Fibroblast of skin of right biceps (primary cell): Measurements from ENCODE around the gene EIPR1.

Experiments used
- DNase-seq: peaks from one replicate; pipeline ENCODE4 v3.0.0-alpha.2; 2013

EIPR1 gene

DNA sequence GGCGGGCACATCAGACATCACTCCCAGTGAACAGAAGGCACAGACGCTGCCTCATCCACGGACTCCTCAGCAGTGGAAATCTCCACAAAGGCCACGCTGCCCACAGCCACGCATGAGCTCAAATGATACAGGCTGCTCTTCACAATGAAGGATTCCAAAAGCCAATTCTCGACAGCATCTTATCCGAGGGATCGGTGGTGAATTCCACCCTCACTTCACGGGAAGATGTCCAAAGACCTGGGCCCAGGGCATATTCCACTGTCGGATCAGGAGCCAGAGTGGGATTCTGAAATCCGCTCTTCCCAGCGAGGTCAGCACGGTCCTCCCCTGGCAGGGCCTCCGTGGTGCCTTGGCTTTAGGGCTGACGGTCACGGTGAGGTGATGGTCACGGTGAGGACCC is 55.8 kb downstream of the EIPR1 start:
- no peak for DNase-seq

GRCh38 chr2:3320910-3321605 is 56.6 kb downstream of the EIPR1 start:
- DNase-seq: no peak

GRCh38 chr2:3319745-3320566 is 57.7 kb downstream of the EIPR1 start:
- no peak for DNase-seq

GRCh38 chr2:3319134-3319533 is 58.5 kb downstream of the EIPR1 start:
- DNase-seq: no peak

DNA sequence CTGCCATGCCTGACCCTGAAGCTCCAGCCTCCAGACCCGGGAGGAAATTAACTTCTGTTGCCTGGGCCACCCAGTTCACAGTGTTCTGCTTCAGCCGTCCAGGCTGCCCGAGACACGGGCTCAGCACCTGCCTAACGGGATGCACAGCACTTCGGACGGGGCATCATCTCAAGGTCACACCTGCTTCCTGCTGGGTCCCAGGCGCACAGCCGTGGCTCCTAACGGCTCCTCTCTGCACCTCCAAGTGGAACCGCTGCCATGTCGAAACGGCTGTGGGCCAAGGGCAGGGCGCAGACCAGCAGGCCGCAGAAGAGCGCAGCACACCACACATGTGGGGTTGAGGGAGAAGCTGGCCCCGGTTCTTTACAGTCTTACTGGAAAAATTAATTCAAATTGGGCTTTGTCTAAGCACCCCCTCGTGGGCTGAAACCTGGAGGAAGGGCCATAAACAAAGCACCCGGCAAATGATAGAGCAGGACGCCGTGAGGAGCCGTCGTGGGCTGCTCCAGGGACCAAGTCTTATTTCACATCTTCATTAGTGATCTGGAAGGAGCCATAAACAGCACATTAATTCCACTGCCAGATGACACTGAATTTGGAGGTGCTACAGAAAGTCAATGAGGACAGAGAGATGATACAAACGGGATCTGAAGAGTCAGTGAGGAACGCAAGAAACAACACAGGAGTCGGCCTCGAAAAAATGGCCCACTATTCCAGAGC is 59.6 kb downstream of the EIPR1 start:
- no peak for DNase-seq

DNA sequence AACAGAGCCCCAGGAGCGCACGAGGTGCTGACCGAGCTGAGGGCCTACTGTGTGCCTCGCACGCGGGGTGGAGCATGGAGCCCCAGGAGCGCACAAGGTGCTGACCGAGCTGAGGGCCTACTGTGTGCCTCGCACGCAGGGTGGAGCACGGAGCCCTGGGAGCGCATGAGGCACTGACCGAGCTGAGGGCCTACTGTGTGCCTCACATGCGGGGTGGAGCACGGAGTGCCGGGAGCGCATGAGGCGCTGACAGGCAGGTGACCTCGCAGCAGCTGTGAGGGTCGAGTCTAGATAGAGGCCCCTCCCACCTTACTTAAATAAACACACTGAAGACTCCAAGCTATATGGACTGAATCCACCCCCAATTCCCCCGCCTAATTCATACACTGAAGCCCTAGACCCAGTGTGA is 60.3 kb downstream of the EIPR1 start:
- no peak for DNase-seq

DNA sequence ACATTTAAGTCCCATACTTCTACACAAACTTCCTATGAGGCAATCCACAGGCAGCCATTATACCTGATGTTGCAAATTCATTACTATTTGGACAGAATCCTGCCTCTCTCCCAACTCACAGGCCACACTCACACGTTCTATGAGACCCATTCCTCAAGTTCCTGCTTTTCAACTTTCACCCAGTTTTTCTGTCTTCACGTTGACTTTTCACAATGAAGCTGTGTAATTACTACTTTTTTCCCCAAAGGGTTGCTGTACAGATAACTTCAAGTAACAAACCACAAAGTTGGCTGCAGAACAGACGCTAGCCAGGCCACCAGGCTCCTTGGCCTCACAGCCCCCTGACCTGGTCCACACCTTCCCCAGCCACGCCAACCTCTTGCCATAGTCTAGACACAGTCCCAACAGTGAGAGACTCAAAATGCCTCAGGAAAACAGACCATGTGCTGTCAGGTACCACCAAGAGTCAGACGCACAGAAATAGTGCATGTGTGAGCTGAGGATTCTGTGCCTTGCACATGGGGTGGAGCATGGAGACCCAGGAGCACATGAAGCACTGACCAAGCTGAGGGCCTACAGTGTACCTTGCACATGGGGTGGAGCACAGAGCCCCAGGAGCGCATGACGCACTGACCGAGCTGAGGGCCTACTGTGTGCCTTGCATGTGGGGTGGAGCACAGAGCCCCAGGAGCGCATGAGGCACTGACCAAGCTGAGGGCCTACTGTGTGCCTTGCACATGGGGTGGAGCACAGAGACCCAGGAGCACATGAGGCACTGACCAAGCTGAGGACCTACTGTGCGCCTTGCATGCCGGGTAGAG is 61.0 kb downstream of the EIPR1 start:
- no peak for DNase-seq

- no peak for DNase-seq
Measured at GRCh38 chr2:3314626-3315025, 63.0 kb downstream of the EIPR1 start.

DNA sequence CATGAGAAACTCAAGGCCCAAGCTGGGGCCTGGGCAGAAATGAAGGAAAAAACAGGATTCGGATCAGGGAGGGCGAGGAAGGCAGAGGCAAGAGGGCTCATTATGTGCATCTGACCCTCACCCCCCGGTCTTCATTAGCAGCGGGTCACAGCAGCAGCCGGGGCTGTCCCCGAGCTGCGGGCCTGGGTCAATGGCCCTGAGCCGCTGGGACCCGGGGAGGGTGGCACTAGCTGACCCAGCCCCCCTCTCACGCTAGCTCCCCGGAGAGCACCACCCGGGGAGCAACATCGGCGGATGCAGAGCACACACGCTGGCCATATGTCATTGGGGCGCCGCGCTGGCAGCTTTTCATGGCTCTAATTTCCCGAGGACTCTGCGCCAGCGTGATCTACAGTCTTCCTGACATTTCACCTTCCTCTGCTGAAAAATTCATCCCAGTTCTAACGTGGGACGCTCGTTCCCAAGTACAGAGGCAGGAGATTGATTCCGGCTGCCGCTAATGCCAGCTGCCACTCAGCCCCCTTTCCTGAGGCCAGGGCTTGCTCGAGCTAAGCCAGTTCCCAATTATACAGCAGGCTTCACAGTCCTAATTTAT is 63.7 kb downstream of the EIPR1 start:
- no peak for DNase-seq

DNA sequence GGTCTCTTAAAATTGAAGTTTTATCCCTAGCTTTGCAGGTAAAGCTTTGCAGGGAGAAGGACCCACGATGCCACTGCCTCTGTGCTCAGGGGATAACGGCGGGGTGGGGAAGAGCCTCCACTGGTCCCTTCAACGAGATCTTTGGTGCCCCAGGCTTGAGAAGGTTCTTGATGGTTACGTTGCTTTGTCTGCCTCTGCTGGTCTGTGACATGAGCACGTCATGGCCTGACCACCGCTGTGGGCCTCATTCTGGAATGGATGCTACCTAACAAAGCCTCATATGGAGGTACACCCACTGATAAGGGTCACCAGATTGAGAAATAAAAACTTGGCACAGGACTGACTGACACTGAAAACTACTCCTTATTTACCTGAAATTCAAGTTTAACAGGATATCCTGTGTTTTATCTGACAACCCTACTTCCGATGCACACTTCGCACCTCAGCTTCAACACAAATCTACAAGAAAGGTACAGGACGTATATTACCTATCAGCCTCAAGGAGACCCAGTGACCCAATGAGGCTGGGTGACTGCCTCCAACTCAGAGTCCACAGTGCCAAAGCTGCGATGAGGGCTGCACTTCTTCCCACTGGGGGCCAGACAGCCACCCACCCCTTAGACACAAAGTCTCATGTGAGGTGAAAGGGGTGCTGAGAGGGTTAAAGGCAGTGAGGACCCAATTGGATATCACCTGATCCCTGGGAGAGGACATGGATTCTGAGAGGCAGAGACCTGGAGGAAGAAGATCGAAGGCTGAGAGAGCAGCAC is 64.9 kb downstream of the EIPR1 start:
- no peak for DNase-seq

DNA sequence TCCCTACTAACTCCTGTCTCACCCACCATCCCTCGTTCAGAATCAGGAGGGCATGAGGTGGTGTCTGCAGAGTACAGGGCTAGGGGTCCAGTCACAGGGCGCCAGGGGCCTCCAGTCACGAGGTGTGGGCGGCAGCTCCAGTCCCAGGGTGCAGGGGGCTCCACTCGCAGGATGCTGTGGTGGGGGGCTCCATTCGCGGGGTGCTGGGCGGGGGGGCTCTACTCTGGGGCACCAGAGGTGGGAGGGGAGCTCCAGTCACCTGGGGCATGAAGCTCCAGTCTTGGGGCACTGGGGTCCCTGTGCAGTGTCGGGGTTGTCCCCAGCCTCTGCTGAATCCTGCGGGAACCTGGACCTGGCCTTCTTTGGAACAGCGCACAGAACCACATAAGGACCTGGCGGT is 66.0 kb downstream of the EIPR1 start:
- DNase-seq: no peak

GRCh38 chr2:3309496-3310355 is 67.9 kb downstream of the EIPR1 start:
- DNase-seq: no peak

GRCh38 chr2:3307901-3308300 is 69.7 kb downstream of the EIPR1 start:
- DNase-seq: no peak

- DNase-seq: no peak
Measured at GRCh38 chr2:3307236-3307635, 70.4 kb downstream of the EIPR1 start.

DNA sequence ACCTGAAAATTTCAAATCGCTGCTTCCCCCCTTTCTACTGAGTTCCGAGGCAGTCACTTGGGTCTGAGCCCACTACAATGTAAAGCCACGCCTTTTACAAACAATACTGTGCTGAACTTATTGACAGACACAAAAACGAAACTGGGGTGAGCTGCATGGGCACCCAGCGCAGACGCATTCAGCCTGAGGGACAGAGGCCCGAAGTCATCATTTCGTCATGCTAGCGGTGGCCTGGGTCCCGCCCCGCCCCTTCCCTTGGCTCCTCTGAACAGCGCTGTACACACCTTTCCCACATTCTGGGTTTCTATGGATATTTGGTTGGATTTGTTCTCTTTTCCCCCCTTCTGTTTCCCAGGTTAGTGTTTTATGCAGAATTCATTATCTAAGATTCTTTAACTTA is 71.7 kb downstream of the EIPR1 start:
- DNase-seq: no peak

- DNase-seq: no peak
Measured at GRCh38 chr2:3305431-3305830, 72.2 kb downstream of the EIPR1 start.

DNA sequence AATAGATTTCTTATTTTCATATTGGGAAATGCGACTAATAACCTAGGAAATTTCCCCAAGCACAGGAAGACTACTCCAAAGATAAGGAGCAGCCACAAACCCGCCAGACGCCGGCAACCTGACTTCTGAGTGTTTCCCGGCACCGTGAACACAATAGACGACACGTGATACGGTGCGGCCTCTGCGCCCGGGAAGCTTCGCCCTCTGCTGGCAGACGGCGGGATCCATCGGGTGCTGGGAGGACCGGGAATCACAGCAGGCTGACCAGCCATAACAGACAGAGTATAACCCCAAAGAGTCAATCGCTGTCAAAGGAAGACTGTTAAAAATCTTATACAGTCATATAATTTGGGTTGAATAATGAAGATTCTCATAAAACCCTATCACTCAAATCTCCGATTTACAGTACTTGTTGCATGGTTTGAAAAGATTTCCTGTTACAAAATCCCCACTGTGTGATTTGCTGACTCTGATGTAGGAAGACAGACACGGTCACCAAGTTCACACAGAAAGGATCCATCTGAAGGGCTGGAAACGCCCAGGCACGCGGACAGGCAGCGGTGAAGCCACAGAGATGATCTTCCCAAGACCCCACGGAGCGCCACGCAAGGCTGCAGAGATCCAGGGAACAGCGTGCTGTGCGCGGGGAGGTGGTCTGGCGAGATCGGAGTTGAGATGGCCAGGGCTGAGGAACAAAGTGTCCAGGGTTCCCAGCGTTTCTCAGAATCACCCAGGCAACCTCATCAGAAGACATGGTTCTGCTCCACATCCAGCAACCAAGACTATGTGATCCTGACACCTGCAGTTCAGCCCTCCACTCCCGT is 73.8 kb downstream of the EIPR1 start:
- peak; percentile 75 for DNase-seq

GRCh38 chr2:3302751-3303582 is 74.7 kb downstream of the EIPR1 start:
- no peak for DNase-seq

DNA sequence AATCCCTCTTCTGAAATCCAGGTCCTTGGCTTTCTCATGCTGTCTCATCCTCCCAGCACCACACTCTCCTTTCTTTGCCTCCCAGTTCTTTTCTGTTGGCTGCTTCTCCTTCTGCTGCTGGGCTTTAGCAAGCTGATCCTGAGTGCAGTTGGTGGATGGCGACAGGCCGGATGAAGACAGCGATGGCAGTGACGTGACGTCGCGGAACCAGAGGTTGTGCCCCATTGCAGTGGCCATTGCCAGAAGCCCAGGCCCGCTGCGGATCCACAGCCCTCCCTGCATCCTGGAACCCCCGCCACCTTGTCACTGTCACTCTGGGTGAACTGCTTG is 75.2 kb downstream of the EIPR1 start:
- no peak for DNase-seq
